ENCODE results near the gene FFAR4.

- no peak for TF ChIP-seq EZH2 (IDR thresholded peaks at IDR 0.05; ENCODE audit: insufficient read depth, poor library complexity, severe bottlenecking)
- no peak for TF ChIP-seq EZH2phosphoT487 (IDR thresholded peaks at IDR 0.05; ENCODE audit: insufficient read depth, low read depth)
These were observed 7.0 kb upstream of the FFAR4 start for GRCh38 chr10:93559490-93559889.

Measured in GM23248 (cell line).